GM10266 (cell line): ENCODE data around the gene GPR52.

Source experiments
- DNase-seq: peaks from one replicate; pipeline ENCODE4 v3.0.0; 2012; ENCODE audit errors: extremely low spot score
- TF ChIP-seq, protein P1 (sequence below): IDR thresholded peaks from 2 replicates; pipeline ENCODE4 v1.5.1; 2012; ENCODE audit warnings: mild to moderate bottlenecking, low read depth; ENCODE audit not compliant: control insufficient read depth, insufficient read depth; ENCODE audit errors: missing control alignments

GPR52 gene

DNA sequence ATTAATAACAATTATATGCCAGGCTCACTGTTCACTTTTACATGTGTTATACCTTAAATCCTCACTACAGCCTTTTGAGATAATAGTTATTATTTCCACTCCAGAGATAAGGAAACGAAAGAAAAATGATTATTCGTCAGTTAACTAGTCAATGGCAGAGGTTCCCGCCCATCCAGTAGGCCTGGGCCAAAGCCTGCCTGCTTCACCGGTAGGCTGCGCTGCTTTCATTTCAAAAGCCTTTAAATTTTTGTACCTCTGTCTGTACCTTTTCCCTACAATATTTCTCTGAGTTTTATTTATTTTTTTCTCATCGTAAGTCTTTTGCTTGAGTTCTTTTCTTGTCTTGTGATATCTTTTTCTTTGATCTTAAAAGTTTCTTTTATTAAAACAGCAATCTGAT, 3.6 kb downstream of the GPR52 start:
- no peak for DNase-seq
- TF ChIP-seq, protein P1, sequence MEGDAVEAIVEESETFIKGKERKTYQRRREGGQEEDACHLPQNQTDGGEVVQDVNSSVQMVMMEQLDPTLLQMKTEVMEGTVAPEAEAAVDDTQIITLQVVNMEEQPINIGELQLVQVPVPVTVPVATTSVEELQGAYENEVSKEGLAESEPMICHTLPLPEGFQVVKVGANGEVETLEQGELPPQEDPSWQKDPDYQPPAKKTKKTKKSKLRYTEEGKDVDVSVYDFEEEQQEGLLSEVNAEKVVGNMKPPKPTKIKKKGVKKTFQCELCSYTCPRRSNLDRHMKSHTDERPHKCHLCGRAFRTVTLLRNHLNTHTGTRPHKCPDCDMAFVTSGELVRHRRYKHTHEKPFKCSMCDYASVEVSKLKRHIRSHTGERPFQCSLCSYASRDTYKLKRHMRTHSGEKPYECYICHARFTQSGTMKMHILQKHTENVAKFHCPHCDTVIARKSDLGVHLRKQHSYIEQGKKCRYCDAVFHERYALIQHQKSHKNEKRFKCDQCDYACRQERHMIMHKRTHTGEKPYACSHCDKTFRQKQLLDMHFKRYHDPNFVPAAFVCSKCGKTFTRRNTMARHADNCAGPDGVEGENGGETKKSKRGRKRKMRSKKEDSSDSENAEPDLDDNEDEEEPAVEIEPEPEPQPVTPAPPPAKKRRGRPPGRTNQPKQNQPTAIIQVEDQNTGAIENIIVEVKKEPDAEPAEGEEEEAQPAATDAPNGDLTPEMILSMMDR, result no peak

GRCh38 chr1:174465855-174466254, 18.1 kb downstream of the GPR52 start:
- TF ChIP-seq, protein P1, result no peak
- DNase-seq, result no peak

GRCh38 chr1:174466607-174467006, 18.8 kb downstream of the GPR52 start:
- no peak for DNase-seq
- TF ChIP-seq, protein P1, result no peak

DNA sequence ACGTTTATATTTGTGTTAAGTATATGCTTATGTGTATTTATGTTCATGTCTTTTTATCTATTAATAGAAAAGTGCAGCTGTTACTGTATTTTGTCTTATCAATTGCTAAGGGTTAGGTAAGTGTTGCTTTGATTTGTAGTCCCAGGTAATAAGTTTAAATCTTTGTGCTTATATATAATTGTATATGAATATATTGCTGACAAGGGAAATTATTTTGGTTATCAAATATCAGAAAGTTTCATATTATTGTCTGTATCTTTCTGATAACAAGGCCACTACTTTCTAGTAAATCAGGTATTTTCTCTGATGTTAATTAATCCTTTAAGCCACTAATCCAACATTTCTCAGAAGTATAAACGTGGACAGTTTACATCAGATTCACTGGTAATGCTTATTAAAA, 21.3 kb downstream of the GPR52 start:
- DNase-seq, result no peak
- TF ChIP-seq, protein P1, result no peak

GRCh38 chr1:174469687-174470086, 21.9 kb downstream of the GPR52 start:
- DNase-seq, result no peak
- TF ChIP-seq, protein P1, result no peak

GRCh38 chr1:174479281-174479680, 31.5 kb downstream of the GPR52 start:
- DNase-seq, result no peak
- TF ChIP-seq, protein P1, result no peak

DNA sequence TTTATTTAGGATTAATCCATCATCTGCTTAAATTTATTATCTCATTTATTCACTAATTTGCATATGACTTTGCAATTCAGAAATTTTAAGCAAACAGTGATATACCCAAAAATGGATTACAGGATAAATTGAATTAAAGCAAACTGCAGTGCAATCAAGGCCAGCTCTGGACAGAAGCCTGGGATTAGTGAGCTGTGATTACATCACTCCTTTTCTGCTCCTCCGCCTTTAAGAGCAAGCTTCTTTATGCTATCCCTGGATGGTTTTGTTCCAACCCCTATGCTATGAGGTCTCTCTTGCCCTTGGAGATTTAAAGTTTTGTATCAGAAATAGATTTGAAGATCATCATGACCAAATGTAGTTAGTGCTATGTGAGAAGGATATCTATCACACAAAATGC, 32.6 kb downstream of the GPR52 start:
- DNase-seq, result no peak

More for the DNA sequence above, 32.6 kb downstream of the GPR52 start:
- TF ChIP-seq, protein P1, result no peak
